Measurements from ENCODE around the gene CDC14A. TPM values are rescaled to one million over a fixed set of nuclear protein-coding genes. Genes with fewer than 3 reads are reported as not detected.

Gene CDC14A
- total and polyA plus RNA-seq, 2 donors (not counting 1 experiment from before 2014, with no cell fraction given): 1.4 to 3.5 TPM

GRCh38 chr1:100476735-100477290 lies 124.5 kb downstream of the CDC14A start:
- Histone ChIP-seq H4K20me1 (ENCODE audit: control insufficient read depth, extremely low read depth, insufficient read depth, low read length) (no peaks in the 10 kb centered on the region), H3K79me2 (ENCODE audit: control insufficient read depth, insufficient read depth, low read length) (no peaks in the 10 kb centered on the region), H3K4me2 (ENCODE audit: extremely low read depth, insufficient read depth, low read length) (no peak overlapping the region), H3K36me3 (ENCODE audit: control insufficient read depth, insufficient read depth, low read length) (no peaks in the 10 kb centered on the region), H3K9me3 (ENCODE audit: control insufficient read depth, insufficient read depth, low read depth, low read length) (no peaks in the 10 kb centered on the region), H3K4me3 (replicated peaks in 1 of 4; ENCODE audit: control extremely low read depth in 1 of 4, insufficient read depth in 1 of 4, low read depth in 3 of 4, low read length in 4 of 4) (no peak overlapping the region), H3K27me3 (ENCODE audit: control insufficient read depth, insufficient read depth, low read length) (no peaks in the 10 kb centered on the region), H2AFZ (ENCODE audit: low read length) (no peak overlapping the region), H3K4me1 (ENCODE audit: control insufficient read depth, extremely low read depth, insufficient read depth, low read length) (no peaks in the 10 kb centered on the region), H3K27ac (ENCODE audit: insufficient read depth, low read length) (no peak overlapping the region), H3K9ac (ENCODE audit: insufficient read depth, low read length) (no peak overlapping the region)
- no peak for TF ChIP-seq EZH2 (IDR thresholded peaks at IDR 0.05; ENCODE audit: low read length, missing control alignments)
- TF ChIP-seq, protein P1, sequence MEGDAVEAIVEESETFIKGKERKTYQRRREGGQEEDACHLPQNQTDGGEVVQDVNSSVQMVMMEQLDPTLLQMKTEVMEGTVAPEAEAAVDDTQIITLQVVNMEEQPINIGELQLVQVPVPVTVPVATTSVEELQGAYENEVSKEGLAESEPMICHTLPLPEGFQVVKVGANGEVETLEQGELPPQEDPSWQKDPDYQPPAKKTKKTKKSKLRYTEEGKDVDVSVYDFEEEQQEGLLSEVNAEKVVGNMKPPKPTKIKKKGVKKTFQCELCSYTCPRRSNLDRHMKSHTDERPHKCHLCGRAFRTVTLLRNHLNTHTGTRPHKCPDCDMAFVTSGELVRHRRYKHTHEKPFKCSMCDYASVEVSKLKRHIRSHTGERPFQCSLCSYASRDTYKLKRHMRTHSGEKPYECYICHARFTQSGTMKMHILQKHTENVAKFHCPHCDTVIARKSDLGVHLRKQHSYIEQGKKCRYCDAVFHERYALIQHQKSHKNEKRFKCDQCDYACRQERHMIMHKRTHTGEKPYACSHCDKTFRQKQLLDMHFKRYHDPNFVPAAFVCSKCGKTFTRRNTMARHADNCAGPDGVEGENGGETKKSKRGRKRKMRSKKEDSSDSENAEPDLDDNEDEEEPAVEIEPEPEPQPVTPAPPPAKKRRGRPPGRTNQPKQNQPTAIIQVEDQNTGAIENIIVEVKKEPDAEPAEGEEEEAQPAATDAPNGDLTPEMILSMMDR (conservative IDR thresholded peaks at IDR 0.05 in 1 of 2, IDR thresholded peaks at IDR 0.05 in 1 of 2; ENCODE audit: low read depth in 1 of 2, low read length in 2 of 2): no peak
- DNase-seq (ENCODE audit: low read depth in 2 of 2): no peak

DNA sequence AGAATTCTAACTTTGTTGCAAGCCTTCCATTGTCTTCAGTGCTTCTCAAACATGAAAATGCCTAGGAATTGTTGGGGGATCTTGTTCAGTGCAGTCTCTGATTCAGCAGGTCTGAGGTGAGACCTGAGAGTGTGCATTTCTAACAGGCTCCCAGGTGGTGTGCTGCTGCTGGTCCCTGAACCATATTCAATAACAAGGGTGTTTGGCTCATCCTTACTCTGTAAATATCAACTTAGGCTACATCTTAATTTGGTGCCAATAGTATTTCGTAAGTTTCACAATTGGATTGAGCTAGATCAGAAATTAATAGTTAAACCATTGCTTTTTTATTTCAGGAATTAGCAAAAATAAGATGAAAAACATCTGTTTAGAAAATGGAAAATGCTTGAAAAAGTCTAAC lies 126.5 kb downstream of the CDC14A start:
- Histone ChIP-seq H3K4me2 (ENCODE audit: extremely low read depth, insufficient read depth, low read length) (no peak overlapping the region), H3K9ac (ENCODE audit: insufficient read depth, low read length) (no peak overlapping the region), H3K79me2 (ENCODE audit: control insufficient read depth, insufficient read depth, low read length) (no peaks in the 10 kb centered on the region), H3K9me3 (ENCODE audit: control insufficient read depth, insufficient read depth, low read depth, low read length) (no peaks in the 10 kb centered on the region), H4K20me1 (ENCODE audit: control insufficient read depth, extremely low read depth, insufficient read depth, low read length) (no peaks in the 10 kb centered on the region), H3K4me1 (ENCODE audit: control insufficient read depth, extremely low read depth, insufficient read depth, low read length) (no peaks in the 10 kb centered on the region), H3K27ac (ENCODE audit: insufficient read depth, low read length) (no peak overlapping the region), H3K36me3 (ENCODE audit: control insufficient read depth, insufficient read depth, low read length) (no peaks in the 10 kb centered on the region), H3K4me3 (replicated peaks in 1 of 4; ENCODE audit: control extremely low read depth in 1 of 4, insufficient read depth in 1 of 4, low read depth in 3 of 4, low read length in 4 of 4) (no peak overlapping the region), H2AFZ (ENCODE audit: low read length) (no peak overlapping the region), H3K27me3 (ENCODE audit: control insufficient read depth, insufficient read depth, low read length) (no peaks in the 10 kb centered on the region)
- no peak for TF ChIP-seq EZH2 (IDR thresholded peaks at IDR 0.05; ENCODE audit: low read length, missing control alignments)
- TF ChIP-seq, protein P1 (conservative IDR thresholded peaks at IDR 0.05 in 1 of 2, IDR thresholded peaks at IDR 0.05 in 1 of 2; ENCODE audit: low read depth in 1 of 2, low read length in 2 of 2): no peak
- DNase-seq (ENCODE audit: low read depth in 2 of 2): no peak

- DNase-seq (ENCODE audit: low read depth in 2 of 2): no peak
- Histone ChIP-seq H3K79me2 (ENCODE audit: control insufficient read depth, insufficient read depth, low read length) (no peaks in the 10 kb centered on the region), H3K27me3 (ENCODE audit: control insufficient read depth, insufficient read depth, low read length) (no peaks in the 10 kb centered on the region), H3K4me1 (ENCODE audit: control insufficient read depth, extremely low read depth, insufficient read depth, low read length) (no peaks in the 10 kb centered on the region), H2AFZ (ENCODE audit: low read length) (no peak overlapping the region), H3K4me2 (ENCODE audit: extremely low read depth, insufficient read depth, low read length) (no peak overlapping the region), H4K20me1 (ENCODE audit: control insufficient read depth, extremely low read depth, insufficient read depth, low read length) (no peaks in the 10 kb centered on the region), H3K4me3 (replicated peaks in 1 of 4; ENCODE audit: control extremely low read depth in 1 of 4, insufficient read depth in 1 of 4, low read depth in 3 of 4, low read length in 4 of 4) (no peak overlapping the region), H3K9me3 (ENCODE audit: control insufficient read depth, insufficient read depth, low read depth, low read length) (no peaks in the 10 kb centered on the region), H3K9ac (ENCODE audit: insufficient read depth, low read length) (no peak overlapping the region), H3K36me3 (ENCODE audit: control insufficient read depth, insufficient read depth, low read length) (no peaks in the 10 kb centered on the region), H3K27ac (ENCODE audit: insufficient read depth, low read length) (no peak overlapping the region)
- TF ChIP-seq, protein P1 (conservative IDR thresholded peaks at IDR 0.05 in 1 of 2, IDR thresholded peaks at IDR 0.05 in 1 of 2; ENCODE audit: low read depth in 1 of 2, low read length in 2 of 2): no peak
- no peak for TF ChIP-seq EZH2 (IDR thresholded peaks at IDR 0.05; ENCODE audit: low read length, missing control alignments)
These were observed 127.5 kb downstream of the CDC14A start for GRCh38 chr1:100479620-100480338.

All from fibroblast of lung (primary cell).